T-helper 2 cell treated with Interferon-gamma antibody and Interleukin-4, amounts not matched to agents 5 μg/mL and 100 μg/mL, for 36 hours (primary cell): Measurements from ENCODE around the gene KNTC1.

Experiments used
- DNase-seq: peaks from one replicate; pipeline ENCODE4 v3.0.0; 2021; ENCODE audit warnings: low spot score
- H3K27ac Mint-ChIP-seq: one replicate; pipeline ENCODE4 v1.8.0; 2021; ENCODE audit warnings: mild to moderate bottlenecking, mixed read lengths
- H3K27me3 Mint-ChIP-seq: one replicate; pipeline ENCODE4 v1.8.0; 2021; ENCODE audit warnings: low read depth, mixed read lengths
- H3K36me3 Mint-ChIP-seq: one replicate; pipeline ENCODE4 v1.8.0; 2021; ENCODE audit warnings: low read depth, mixed read lengths
- H3K4me1 Mint-ChIP-seq: one replicate; pipeline ENCODE4 v1.8.0; 2021; ENCODE audit warnings: low read depth, mixed read lengths
- H3K4me3 Mint-ChIP-seq: one replicate; pipeline ENCODE4 v1.8.0; 2022; ENCODE audit warnings: mild to moderate bottlenecking, moderate library complexity, mixed read lengths
- H3K9me3 Mint-ChIP-seq: one replicate; pipeline ENCODE4 v1.8.0; 2021; ENCODE audit warnings: mixed read lengths

Gene KNTC1

DNA sequence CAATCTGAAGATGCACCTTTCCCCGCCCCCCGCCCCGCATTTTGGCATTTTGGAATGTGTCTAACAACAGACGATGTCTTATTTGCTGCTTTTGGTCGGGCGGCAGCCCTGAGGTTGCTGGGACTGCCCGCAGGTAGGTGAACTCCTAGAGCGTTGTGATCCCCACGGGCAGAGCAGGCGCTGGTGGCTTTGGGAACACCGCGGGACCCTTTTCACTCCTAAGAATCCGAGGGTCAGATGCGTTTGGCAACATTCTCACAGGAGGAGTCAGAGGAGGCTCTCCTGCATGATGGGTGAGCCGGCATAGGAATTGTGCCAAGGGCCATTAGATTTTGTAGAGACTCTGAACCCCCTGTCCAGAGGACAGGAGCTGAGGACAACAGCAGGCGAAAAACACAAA is 134.2 kb downstream of the KNTC1 start:
- Mint-ChIP-seq H3K27me3 (no peaks in the 10 kb centered on the region), H3K4me1 (no peaks in the 10 kb centered on the region), H3K36me3 (peaks cover 4% of the 10 kb centered on the region), H3K9me3 (no peaks in the 10 kb centered on the region), H3K4me3 (no peak overlapping the region), H3K27ac (no peak overlapping the region)
- DNase-seq, result no peak

GRCh38 chr12:122661938-122662337 is 134.9 kb downstream of the KNTC1 start:
- Mint-ChIP-seq H3K4me3 (no peak overlapping the region), H3K27me3 (no peaks in the 10 kb centered on the region), H3K36me3 (peaks cover 2% of the 10 kb centered on the region), H3K9me3 (no peaks in the 10 kb centered on the region), H3K4me1 (no peaks in the 10 kb centered on the region), H3K27ac (no peak overlapping the region)
- DNase-seq, result no peak

DNA sequence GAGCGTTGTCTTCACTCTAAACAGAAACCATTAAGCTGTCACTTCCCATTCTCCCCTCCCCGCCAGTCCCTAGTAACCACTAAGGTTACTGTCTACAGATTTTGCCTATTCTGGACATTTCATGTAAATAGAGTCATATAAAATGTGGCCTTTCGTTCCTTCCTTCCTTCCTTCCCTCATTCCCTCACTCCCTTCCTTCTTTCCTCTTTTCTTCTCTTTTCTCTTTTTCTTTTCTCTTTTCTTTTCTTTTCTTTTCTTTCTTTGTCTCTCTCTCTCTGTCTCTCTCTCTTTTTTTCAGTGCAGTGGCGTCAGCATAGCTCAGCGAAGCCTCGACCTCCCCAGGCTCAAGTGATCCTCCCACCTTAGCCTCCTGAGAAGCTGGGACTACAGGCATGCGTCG is 138.3 kb downstream of the KNTC1 start:
- Mint-ChIP-seq H3K27ac (no peak overlapping the region), H3K27me3 (no peaks in the 10 kb centered on the region), H3K4me1 (no peaks in the 10 kb centered on the region), H3K9me3 (no peaks in the 10 kb centered on the region), H3K4me3 (no peak overlapping the region), H3K36me3 (peaks cover 1% of the 10 kb centered on the region)
- DNase-seq, result no peak

GRCh38 chr12:122665759-122666158 is 138.7 kb downstream of the KNTC1 start:
- H3K9me3 Mint-ChIP-seq, result no peaks in the 10 kb centered on the region
- no peak for DNase-seq
- H3K4me1 Mint-ChIP-seq, result no peaks in the 10 kb centered on the region
- peaks cover 1% of the 10 kb centered on the region for H3K36me3 Mint-ChIP-seq
- no peak overlapping the region for H3K4me3 Mint-ChIP-seq
- no peaks in the 10 kb centered on the region for H3K27me3 Mint-ChIP-seq
- H3K27ac Mint-ChIP-seq, result no peak overlapping the region

DNA sequence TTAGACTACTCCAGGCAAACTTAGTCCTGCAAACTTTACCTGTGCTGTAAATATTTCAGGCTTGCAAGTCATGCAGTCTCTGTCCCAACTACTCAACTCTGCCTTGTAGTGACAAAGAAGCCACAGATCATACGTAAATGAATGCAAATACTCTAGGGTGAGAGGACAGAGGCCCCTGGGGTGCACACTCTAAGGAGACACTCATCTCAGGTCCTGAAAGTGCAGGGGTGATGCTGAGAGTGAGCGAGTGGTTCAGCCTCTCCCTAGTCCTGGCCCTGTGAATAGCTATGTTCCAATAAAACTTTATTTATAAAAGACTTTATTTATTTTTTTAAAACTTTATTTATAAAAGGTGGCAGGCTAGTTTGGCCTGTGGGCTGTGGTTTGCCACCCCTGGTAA is 141.2 kb downstream of the KNTC1 start:
- Mint-ChIP-seq H3K4me3 (no peak overlapping the region), H3K9me3 (no peaks in the 10 kb centered on the region), H3K27me3 (no peaks in the 10 kb centered on the region), H3K27ac (no peak overlapping the region), H3K36me3 (no peaks in the 10 kb centered on the region), H3K4me1 (no peaks in the 10 kb centered on the region)
- no peak for DNase-seq

GRCh38 chr12:122669397-122670070 is 142.5 kb downstream of the KNTC1 start:
- H3K27me3 Mint-ChIP-seq, result no peaks in the 10 kb centered on the region
- no peak for DNase-seq
- H3K9me3 Mint-ChIP-seq, result no peaks in the 10 kb centered on the region
- H3K27ac Mint-ChIP-seq, result no peak overlapping the region
- H3K4me1 Mint-ChIP-seq, result no peaks in the 10 kb centered on the region
- no peak overlapping the region for H3K4me3 Mint-ChIP-seq
- no peaks in the 10 kb centered on the region for H3K36me3 Mint-ChIP-seq

GRCh38 chr12:122672515-122672914 is 145.5 kb downstream of the KNTC1 start:
- Mint-ChIP-seq H3K36me3 (no peaks in the 10 kb centered on the region), H3K27me3 (no peaks in the 10 kb centered on the region), H3K4me3 (no peak overlapping the region), H3K9me3 (no peaks in the 10 kb centered on the region), H3K27ac (no peak overlapping the region), H3K4me1 (no peaks in the 10 kb centered on the region)
- DNase-seq, result no peak
